Inferior parietal cortex (tissue), 1 donor: ENCODE data around the gene SLA2.

ENCODE experiments used
- DNase-seq: peaks from one replicate; pipeline ENCODE4 v3.0.0-alpha.2; 2016; ENCODE audit errors: extremely low spot score

SLA2 gene

DNA sequence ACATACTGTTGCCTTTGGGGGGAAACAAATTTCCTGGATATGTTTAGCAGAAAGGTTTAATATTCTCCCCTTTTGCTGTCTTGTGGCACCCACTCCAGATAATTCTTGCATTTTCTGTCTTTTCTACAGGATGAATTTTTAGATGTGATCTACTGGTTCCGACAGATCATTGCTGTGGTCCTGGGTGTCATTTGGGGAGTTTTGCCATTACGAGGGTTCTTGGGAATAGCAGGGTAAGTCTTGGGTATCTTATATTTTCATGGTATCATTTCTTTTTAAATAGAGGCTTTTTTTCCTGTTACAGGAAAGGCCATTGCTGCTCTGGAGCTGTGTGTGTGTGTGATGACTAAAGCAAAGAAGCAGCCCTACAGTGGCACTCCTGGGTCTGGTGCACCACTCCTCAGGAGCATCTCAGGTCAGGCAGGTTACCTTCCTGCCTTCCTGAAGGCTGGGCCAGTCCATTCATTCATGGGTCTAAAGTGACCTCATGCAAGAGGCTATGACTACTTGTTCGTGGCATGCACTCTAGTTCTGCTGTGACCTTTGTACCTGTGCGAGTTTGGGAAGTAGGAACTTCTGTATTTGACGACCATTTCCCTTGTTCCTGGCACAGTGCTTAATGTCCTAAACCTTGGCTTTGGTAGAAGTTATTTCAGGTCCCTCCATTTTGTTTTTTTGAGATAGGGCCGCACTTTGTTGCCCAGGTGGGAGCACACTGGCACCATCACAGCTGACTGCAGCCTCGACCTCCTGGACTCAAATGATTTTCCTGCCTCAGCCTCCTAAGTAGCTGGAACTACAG is 38.2 kb downstream of the SLA2 start:
- no peak for DNase-seq

DNA sequence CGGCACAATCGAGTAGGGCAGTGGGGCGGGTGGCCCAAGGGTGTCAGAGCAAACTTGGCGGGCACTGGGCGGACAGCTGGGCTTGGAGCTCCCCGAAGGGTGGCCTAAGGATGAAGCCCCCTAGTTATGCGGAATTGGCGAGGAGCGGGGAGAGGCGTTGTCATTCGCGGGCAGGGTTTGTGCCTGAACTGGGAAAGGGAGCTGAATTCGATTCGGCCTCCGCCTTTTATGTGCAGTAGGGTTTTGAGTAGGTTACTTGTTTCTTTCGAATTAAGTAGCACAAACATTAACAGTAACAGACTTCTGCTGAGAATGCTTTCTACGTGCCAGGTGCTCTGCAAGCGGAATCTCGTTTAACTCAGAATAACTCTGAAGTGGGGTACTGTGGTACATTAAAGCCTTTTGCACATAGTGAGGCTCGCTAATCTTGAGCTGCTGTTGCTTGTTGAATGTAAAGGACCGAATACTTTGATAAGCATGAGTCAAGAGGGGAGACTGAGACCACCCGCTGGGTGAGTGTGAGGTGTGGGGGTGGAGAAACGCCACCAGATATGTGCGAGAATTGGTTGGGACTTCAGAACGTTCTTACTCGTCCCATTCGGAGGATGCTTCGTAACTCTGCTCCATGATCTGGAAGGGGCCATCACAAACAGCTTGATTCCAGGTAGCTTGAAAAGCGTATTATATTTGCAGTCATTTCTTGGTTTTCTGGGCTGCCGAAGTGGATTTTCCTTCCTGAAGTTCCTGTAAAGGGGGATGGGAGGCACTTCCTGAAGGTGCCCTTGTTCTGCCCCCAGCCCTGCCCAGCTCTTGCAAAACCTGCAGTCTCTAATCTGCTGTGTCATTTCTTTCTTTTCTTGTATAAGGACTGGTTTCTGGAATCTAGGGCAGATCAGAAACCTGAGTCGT is 39.6 kb downstream of the SLA2 start:
- no peak for DNase-seq

DNA sequence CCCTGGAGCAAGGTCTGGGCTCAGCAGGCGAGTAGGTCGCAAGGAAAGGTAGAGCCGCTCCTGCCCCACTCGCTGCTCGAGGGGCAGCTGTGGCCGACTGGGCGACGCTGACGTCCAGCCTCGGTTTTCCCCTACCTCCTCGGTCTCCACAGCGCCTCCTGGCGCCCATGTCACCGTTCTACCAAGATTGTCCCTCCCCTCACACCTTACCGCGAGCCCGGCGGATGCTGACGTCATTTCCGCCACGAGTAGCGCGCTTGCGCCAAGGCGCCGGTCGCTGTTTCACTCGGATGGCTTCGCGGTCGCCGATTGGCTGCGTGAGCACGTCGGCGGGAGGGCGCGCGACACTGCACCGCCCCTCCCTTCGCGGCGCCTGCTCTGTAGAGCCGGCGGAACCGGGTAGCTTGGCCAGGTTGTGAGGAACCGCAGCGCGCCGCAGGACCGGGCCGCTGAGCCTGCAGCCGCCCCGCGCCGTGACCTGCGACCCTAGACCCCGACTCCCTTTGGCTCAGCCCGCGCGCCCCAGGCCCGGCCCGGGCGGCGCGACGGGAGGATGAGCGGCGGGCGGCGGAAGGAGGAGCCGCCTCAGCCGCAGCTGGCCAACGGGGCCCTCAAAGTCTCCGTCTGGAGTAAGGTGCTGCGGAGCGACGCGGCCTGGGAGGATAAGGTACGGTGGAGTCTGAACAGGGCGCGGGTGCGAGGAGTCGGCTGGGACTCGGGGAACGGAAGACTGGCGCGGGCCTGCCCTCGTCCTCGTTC is 40.4 kb downstream of the SLA2 start, which contains the start of gene RAB5IF:
Gene RAB5IF, plus strand, starts transcription at position 381 of the 759 bp plus-strand sequence. Its CDS starts 173 bp downstream, at position 554.
- peak; percentile 98 for DNase-seq

DNA sequence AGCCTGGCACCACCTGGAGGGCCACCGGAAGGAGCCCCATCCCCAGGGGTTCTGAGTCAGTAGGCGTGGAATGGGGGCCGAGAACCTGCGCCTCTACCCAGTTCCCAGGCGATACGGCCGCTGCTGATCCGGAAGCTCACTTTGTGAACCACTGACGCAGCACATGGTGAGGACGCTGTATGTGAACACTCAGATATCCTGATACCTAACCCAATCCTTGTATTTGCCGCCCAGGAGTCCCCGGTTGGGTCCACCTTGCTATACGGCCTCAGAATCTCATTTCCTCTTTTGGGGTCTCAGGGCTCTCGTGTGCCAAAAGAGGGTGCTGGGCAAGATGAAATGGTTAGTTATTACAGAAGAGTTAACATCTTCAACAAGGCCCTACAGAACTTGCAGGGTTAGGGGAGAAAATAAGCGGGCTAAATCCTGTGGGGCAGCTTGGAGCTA is 41.0 kb downstream of the SLA2 start:
- DNase-seq: no peak

DNA sequence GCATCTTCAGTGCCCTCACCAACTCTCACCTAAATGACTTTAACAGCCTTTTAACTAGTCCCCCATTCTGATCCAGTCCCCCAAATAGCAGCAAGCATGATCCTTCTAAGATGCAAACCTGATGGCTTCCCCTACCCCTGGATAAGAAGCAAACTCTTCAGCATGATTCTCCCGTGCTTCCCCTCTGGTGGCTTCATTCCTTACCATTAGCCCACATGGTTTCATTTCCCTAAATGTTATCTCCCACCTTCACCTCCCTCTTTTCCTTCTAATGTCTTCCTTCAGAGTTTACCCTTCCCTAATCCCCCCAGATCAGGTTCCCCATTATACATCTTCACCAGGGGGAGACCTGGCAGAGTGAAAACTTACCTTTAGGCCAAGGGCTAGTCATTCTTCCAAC is 44.5 kb downstream of the SLA2 start:
- DNase-seq: no peak

DNA sequence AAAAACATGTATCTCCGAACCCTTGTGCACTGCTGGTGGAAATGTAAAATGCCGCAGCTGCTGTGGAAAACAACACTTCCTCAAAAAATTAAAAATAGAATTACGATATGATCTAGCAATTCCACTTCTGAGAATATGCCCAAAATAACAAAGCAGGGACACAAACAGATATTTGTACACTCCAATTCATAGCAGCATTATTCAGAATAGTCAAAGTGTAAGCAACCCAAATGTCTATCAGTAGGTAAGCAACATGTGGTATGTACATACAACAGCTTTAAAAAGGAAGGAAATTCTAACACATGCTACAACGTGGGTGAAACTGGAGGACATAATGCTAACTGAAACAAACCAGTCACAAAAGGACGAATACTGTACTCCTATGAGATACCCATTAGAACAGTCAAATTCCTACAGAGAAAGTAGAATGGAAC is 46.1 kb downstream of the SLA2 start:
- peak; percentile 17 for DNase-seq

DNA sequence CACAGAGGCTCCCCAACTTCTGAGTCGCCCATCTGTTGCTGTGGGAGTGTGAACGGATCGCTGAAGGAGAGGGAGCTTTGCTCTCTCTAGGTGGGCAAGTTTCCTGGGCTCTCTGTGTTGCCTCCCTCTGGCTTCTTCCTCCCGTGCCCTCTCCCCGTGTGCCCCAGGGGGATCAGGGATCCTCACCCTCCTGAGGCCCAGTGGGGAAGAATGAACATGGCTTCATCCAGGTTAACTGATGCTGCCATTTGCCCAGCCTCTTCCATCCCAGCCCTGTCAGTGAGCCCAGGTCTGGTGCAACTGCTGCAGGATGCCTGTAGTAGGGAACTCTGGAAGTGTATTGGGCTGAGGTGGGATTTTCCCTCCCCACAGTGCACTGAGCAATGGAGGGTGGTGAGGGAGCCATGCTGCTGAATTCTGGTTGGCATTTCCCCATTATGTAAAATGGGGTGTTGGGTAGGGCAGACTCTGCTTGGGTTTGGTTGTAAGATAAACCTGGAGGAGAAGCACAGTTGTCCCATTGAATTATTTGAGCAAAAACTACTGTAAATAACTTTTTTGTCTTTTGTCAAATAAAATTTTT is 52.6 kb downstream of the SLA2 start:
- no peak for DNase-seq

DNA sequence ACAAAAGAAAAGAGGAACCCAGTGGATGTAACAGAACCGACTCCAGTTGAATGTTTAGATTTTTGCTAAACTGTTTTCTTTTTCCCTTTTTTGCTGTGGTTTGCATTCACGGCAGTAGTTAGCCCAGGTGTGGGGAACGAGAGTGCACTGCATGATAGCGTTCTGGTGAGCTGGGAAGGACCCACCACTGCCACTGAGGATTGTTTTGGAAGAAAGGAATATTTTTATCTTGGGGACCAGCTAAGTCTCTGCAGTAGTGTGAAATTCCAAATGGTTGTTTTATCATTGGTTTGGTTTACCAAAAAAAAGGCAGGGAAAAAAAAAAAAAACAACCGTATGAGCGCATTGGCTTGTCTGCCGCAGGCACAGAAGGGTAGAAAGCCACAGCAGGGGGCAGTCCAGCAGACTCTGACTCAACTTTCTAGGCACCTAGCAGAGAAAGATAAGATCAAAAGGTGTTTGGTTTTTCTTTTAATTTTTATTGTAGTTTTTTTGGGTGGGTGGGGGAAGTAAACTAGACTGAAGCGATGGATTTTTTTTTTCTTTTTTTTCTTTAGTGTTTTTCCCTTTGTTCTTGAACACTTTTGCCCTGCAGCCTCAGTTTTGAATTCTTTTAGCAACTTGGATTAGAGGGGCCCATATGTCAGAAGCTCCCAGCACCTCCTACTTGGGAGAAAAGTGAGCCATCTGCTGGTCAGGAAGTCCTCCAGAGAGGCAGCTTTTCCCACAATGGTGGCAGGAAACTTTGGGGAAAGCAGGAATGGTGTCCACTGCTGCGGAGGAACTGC is 53.9 kb downstream of the SLA2 start:
- DNase-seq: peak; percentile 48

DNA sequence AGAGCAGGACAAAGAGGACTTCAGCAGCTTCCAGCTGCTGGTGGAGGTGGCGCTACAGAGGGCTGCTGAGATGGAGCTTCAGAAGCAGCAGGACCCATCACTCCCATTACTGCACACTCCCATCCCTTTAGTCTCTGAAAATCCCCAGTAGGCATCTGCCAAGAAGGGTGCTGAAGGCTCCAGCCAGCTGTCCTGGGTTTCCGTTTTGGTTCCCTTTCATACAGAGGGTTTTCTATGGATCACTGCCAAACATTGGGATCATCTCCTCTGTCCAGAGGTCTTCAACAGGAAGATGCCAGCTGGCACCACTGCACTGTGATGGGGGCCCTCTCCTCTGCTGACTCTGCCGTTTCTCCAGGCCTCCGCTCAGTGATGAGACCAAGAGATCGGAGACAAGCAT is 54.7 kb downstream of the SLA2 start:
- DNase-seq: no peak

DNA sequence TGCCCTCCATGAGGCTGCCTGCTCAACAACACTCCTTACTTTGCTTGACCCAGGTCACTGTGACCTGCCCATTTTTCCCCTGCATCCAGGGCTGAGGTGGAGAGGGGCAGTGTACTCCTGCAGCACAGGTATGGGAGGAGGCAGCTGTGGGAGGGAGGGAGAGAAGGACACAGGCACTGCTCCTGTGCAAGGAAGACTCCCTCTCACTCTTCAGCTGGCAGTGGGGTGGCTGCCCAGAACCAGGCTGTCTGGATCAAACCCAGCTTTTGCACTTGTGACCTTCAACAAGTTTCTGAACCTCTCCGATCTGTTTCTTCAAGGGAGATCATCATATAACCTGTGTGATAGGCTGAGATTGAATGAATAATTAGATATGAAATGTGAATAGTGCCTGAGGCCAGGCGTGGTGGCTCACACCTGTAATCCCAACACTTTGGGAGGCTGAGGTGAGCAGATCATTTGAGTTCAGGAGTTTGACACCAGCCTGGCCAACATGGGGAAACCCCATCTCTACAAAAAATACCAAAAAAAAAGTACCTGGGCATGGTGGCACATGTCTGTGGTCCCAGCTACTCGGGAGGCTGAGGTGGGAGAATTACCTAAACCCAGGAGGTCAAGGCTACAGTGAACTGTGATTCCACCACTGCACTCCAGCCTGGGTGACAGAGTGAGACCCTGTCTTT is 58.5 kb downstream of the SLA2 start:
- no peak for DNase-seq

DNA sequence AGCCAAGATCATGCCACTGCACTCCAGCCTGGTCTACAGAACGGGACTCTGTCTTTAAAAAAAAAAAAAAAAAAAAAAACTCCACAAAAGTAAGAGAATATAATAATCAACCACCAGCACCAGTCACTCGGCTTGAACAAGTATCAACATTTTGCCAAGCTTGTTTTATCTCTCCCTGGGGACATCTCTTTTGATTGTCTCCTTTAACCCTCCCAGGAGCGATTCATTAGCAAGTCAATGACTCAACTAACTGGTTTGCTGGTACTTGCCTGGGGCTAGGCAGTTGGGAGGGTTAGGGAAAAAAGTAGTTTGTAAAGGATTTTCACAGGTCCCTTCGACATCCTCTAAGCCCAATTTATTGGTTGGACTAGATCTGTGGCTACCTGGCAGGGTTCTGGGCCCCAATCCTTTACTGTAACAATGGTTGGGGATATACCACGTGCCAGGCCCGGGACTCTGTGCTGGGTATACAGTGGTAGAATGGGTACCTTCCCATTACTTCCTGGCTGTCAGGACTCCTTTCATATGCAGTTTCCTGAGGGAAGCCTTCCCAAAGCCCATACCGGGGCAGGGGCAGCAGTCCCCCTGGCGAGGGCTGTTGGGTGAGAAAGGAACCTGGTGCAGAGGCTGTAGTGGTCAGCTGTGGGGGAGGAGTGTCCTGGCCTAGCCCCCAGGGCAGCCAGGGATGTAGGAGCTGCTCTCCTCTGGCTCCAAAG is 60.4 kb downstream of the SLA2 start:
- no peak for DNase-seq

DNA sequence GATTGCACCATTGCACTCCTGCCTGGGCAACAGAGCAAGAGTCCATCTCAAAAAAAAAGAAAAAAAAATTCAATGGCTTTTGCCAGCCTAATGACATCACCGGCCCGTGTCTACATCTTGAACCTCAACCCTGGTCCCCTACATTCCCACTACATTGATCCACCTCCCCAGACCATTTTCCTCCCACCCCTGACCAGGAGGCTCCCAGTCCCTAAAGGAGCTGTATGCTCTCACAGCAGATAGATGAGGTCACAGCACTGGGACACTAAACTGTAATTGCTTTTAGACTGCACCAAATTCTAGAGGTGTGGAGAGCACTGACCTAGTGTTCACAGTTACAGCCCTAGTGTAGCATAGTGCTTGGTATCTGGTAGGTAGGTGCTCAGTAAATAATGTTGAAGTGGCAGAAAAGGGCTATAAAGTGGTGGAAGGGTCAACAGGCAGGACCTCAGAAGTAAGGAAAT is 61.9 kb downstream of the SLA2 start:
- no peak for DNase-seq

DNA sequence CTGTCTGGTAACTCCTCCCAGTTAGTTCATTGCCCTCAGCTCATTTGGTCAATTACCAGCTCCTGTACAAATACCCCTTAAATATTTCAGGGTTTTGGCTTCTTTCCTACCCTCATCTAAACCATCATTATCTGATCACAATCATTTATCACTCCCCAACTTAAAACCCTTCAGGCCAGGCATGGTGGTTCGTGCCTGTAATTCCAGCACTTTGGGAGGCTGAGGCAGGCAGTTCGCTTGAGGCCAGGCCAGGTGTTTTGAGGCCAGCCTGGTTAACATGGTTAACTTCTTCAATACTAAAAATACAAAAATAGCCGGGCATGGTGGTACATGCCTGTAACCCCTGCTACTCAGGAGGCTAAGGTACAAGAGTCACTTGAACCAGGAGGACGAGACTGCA is 63.2 kb downstream of the SLA2 start:
- DNase-seq: no peak

DNA sequence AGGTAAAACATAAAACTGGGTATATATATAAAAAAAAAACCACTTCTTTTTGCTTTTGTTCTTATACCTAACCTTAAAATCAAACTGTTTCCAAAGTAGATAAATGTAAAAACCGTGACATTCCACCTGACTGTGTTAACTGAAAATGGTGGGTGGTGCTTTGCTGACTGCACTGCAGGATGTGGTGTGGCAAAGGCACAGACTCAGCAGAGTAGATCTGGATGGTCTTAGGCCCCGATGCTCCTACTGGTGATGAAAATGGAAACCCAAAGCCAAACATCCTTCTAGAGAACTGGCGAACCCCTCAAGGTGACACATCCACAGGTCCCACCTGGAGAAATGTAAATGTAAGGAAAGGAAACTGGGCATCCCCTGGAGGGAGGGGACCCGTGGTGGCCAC is 63.7 kb downstream of the SLA2 start:
- no peak for DNase-seq

DNA sequence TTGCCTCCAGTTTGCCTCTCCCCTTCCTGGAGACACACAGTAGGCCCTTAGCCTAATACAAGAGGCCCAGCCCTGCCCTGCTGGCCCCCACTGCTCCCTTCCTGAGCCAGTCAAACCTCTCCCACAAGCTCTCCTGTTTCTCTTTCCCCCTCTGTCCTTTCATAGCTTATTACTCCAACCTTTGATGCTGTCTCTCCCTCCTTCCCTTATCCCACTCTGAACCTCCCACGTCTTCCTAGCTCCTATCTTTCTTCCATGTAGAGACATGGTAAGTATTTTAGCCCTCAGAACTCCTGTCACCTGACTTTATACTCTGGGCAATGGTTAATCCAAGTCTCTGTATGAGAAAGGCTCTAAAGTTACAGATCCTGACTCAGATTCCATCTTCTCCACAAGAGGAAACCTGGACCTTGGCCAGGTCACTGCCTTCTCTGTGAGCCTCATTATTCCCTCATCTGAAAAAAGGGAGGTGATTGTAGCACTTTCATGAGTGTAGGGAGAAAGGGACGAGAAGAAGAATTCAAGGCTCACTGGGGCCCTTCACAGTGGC is 65.9 kb downstream of the SLA2 start:
- DNase-seq: no peak

DNA sequence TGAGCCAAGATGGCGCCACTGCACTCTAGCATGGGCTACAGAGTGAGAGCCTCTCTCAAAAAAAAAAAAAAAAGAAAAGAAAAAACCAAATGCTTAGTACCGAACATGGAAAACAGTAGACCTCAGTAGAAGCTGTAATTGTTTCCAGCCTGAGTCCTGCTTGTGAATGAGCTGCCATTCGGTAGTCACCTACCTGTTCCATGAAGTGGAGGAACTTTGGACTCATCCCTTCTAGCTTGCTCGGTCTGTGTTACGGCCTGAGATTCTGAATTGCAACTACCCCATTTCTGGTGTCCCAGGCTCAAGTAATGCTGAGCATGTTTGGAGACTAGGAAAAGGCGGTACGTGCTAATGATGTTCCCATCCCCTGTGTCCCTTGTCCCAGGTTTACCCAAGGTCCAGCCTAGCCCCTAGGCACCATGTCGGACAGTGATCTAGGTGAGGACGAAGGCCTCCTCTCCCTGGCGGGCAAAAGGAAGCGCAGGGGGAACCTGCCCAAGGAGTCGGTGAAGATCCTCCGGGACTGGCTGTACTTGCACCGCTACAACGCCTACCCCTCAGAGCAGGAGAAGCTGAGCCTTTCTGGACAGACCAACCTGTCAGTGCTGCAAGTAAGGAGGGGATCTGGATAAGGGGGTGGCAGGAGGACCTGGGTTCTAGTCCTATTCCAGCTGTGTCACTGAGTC is 67.5 kb downstream of the SLA2 start:
- DNase-seq: no peak

DNA sequence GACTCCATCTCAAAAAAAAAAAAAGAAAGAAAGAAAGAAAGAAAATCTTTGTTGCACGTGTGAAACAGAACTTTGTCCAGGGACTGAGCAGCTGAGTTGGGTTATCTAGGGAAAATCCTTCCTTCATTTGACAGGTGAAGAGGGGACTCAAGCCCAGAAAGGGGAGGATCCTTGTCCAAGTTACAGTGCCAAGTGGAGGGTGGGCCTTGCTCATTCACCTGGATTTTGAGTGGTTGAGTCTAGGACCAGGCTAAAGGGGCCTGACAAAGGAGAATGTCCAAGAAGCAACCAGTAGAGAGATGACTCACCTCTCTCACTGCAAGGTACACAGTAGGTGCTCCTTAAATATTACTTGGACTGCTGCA is 69.9 kb downstream of the SLA2 start:
- DNase-seq: no peak

DNA sequence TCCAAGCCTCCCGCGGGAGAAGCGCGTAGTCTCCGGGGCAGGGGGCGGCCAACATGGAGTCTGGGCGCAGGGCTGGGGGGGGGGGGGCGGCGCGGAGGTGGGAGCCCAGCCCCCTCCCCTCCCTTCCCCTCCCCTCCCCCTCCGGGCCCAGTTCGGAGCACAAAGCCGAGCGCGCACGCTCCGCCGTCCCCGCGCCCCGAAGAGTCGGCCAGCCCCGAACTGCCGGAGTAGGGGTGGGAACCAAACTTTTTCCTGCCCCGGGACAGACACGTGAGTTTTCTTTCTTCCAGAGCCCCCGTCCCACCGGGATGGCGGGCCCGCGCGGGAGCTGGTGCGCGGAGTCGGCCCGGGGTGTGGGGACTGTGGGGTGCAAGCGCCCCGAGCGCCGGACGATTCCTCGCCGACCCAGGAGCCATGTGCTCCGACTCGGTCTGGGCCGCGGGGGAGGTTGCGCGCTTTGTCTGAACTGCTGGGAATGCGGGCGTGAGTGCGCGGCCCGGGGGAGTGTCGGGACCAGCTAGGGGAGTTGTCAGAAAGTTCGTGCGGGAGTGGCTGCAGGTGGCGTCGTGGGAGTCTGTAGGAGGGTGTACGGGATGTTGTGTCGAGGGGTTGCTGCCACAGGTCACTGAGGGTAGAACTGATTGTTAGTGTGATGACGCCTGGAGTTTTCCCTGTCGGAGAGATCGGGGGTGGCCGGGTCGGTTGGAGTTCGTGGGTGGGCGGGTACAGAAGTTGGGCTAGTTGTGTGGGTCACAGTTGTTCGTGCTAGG is 71.4 kb downstream of the SLA2 start:
- no peak for DNase-seq
